VCaP (cell line): ENCODE measurements around the gene XPR1.

Experiments
- H3K27ac ChIP-seq: fragments of 450-650 bp; 2 replicates; pipeline ENCODE4 v1.5.1; 2017
- TF ChIP-seq, protein P1 (sequence below): fragments of 450-650 bp; conservative IDR thresholded peaks from 2 replicates; pipeline ENCODE4 v1.5.1; 2017; ENCODE audit warnings: mild to moderate bottlenecking, moderate library complexity

XPR1 gene

DNA sequence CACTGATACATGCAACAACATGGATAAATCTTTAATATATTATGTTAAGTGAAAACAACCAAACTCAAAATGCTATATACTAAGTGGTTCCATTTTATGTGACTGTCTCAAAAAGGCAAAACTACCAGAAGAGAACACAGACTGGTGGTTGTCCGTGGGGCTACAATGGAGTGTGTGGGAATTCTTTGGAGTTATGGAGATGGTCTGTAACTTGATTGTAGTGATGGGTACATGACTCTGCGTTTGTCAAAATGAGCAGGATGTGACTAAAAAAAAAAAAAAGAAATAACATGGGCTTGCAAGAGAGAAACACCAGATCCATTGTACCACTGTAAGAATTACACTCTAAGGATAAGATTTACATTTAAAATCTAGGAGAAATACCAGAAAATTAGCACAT lies 228.7 kb downstream of the XPR1 start:
- TF ChIP-seq, protein P1, sequence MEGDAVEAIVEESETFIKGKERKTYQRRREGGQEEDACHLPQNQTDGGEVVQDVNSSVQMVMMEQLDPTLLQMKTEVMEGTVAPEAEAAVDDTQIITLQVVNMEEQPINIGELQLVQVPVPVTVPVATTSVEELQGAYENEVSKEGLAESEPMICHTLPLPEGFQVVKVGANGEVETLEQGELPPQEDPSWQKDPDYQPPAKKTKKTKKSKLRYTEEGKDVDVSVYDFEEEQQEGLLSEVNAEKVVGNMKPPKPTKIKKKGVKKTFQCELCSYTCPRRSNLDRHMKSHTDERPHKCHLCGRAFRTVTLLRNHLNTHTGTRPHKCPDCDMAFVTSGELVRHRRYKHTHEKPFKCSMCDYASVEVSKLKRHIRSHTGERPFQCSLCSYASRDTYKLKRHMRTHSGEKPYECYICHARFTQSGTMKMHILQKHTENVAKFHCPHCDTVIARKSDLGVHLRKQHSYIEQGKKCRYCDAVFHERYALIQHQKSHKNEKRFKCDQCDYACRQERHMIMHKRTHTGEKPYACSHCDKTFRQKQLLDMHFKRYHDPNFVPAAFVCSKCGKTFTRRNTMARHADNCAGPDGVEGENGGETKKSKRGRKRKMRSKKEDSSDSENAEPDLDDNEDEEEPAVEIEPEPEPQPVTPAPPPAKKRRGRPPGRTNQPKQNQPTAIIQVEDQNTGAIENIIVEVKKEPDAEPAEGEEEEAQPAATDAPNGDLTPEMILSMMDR, result no peak

DNA sequence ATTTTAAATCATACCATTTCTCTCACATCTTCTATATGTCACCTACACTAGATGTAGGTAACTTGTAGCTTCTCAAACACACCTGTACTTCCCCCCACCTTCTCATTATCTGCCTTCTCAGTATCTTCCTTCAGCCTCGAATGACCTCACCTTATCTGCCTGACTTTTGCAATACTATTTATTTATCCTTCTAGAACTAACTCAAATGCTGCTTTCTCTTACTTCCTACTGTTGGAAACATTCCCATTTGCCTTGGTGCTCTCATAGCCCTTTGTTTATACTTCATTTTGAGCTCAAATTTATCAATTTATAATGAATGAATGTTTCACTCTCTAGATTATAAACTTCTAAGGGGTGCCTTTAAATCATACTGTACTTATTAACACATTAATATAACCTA lies 230.5 kb downstream of the XPR1 start:
- TF ChIP-seq, protein P1, result no peak
- H3K27ac ChIP-seq, result peak overlapping the region; percentile 46

More for the DNA sequence above, 228.7 kb downstream of the XPR1 start:
- no peak overlapping the region for H3K27ac ChIP-seq

DNA sequence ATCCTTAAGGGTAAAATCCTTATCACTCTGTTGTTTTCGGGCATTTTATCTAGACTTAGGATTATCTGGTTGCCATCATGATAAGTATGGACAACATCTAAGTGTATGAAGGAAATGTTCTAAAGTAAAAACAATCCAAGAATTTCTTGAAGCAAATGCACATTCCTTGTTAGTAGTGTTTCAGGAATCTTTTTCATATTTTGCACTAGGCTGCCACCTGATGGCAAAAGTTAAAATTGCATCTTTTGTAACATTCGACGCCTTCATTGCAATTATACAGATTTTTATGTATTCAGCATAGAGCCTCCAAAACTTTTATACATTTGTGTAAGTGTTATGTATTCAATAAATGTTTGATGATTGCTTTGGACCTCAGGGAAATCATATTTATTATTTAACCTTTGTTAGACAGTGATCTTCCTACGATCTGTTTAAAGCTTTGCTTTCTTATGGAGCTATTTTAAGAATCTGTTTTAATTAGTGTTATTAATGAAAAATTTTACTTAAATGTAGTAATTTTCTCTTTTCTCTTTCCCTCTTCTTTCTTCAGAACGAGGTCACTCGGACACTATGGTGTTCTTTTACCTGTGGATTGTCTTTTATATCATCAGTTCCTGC lies 231.4 kb downstream of the XPR1 start:
- TF ChIP-seq, protein P1, result peak; percentile 77

DNA sequence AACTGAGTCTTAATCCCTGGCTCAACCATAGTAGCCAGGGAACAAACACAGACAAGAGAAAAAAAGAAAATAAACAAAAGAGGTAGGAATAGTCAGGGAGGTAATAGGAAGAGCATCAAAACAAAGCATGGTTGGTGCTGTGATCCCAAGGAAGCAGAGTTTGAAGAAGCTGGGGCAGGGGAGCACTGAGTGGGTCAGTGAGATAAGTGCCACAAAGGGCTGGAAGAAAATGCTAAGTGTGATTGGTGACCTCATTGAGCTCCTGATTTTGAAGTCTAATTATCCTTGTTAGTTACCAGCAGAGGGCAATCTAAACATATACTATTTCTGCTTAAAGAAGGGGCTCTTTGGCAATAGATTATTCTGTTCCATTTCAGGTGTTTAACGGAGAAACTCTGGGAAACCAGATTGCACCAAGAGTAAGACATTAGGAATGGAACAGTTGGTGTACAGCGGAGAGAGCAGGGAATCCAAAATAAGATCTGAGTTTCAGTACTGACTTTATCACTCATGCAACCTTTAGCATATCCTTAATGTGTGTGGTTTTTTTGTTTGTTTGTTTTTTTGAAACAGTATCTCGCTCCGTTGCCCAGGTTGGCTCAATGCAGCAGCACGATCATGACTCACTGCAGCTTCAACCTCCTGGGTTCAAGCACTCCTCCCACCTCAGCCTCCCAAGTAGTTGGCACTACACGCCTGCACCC lies 250.1 kb downstream of the XPR1 start:
- H3K27ac ChIP-seq, result no peak overlapping the region
- TF ChIP-seq, protein P1, result peak; percentile 73

More for the DNA sequence above, 231.4 kb downstream of the XPR1 start:
- H3K27ac ChIP-seq, result peak overlapping the region; percentile 46

DNA sequence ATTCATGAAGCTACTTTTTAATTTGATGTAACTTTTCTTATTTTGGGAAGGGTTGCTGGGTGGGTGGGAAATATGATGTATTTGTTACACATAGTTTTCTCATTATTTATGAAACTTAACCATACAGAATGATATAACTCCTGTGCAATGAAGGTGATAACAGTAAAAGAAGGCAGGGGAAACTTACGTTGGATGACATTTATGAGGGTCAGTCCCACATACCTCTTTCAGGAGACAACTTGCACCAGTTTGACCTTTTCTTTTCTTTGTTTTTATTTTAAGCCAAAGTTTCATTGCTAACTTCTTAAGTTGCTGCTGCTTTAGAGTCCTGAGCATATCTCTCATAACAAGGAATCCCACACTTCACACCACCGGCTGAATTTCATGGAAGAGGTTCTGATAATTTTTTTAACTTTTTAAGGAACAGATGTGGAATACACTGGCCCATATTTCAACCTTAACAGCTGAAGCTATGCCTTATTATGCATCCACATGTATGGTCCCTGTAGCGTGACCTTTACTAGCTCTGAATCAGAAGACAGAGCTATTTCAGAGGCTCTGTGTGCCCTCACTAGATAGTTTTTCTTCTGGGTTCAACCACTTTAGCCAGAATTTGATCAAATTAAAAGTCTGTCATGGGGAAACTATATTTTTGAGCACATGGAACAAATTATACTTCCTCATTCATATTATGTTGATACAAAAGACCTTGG lies 252.9 kb downstream of the XPR1 start:
- TF ChIP-seq, protein P1, result no peak

DNA sequence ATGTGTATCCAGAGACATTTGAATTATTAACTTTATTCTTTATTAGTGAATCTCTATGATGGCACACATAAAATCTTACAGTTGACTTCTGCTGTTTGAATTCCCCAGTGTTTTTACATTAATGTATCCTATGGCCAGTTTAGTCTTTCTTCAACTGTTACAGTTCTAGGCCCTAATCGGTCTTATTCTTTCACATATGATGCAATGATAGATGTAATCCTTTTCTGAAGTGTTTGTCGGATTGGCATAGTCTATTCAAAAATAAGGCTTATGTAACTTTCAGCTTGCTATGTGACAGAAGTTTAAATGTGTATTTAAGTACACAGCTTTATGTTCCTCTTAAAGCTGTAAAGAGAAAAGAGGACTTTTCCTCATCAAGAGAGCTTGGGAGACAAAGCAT lies 254.5 kb downstream of the XPR1 start:
- H3K27ac ChIP-seq, result no peak overlapping the region
- TF ChIP-seq, protein P1, result no peak

More for the DNA sequence above, 252.9 kb downstream of the XPR1 start:
- H3K27ac ChIP-seq, result no peak overlapping the region

DNA sequence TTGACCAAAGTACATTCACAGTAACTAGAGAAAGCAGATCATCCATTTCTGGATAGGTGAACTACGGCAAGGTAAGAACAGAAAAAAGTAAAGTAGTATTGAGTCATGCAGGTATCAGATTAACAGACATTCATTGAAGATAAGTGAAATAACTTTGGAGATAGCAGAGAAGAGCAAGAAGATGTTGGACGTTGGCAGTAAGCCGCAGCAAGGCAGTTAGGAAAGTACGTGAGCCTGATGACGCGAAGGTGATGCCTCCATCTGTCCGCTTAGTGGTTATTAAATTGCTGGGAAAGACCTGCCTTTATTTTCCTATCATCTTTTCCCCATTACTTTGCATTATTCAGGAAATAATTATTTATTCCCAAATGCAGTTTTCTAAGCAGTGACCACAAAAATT lies 256.0 kb downstream of the XPR1 start:
- H3K27ac ChIP-seq, result no peak overlapping the region
- TF ChIP-seq, protein P1, result no peak
